H9 (cell line): Measurements from ENCODE around the gene RALGPS2. TPM values are rescaled to one million over a fixed set of nuclear protein-coding genes. Genes with fewer than 3 reads are reported as not detected.

Experiments
- DNase-seq: peaks from one replicate; pipeline ENCODE4 v3.0.0-alpha.2; 2017
- H2AFZ ChIP-seq: one replicate; pipeline ENCODE4 v1.6.1; 2013; ENCODE audit warnings: mild to moderate bottlenecking, low read length, control low read depth, moderate library complexity
- H2AK5ac ChIP-seq: 2 replicates; pipeline ENCODE4 v1.6.1; 2013; ENCODE audit warnings: low read length, control low read depth, mixed read lengths; ENCODE audit not compliant: insufficient read length
- H2BK120ac ChIP-seq: one replicate; pipeline ENCODE4 v1.6.1; 2013; ENCODE audit warnings: low read depth, mild to moderate bottlenecking, low read length, control low read depth, inconsistent platforms; ENCODE audit not compliant: poor library complexity, severe bottlenecking
- H2BK12ac ChIP-seq: 2 replicates; pipeline ENCODE4 v1.6.1; 2013; ENCODE audit warnings: low read length, control low read depth, mixed read lengths, low read depth; ENCODE audit not compliant: insufficient read length
- H2BK15ac ChIP-seq: 2 replicates; pipeline ENCODE4 v1.6.1; 2013; ENCODE audit warnings: low read depth, low read length, control low read depth
- H2BK20ac ChIP-seq: one replicate; pipeline ENCODE4 v1.6.1; 2013; ENCODE audit warnings: low read depth, mild to moderate bottlenecking, low read length, control low read depth, inconsistent platforms; ENCODE audit not compliant: poor library complexity, severe bottlenecking
- H2BK5ac ChIP-seq: 2 replicates; pipeline ENCODE4 v1.6.1; 2013; ENCODE audit warnings: low read length, control low read depth, mixed read lengths; ENCODE audit not compliant: insufficient read length
- H3K14ac ChIP-seq: 2 replicates; pipeline ENCODE4 v1.6.1; 2013; ENCODE audit warnings: low read length, control low read depth; ENCODE audit not compliant: insufficient read depth
- H3K18ac ChIP-seq: 2 replicates; pipeline ENCODE4 v1.6.1; 2013; ENCODE audit warnings: low read depth, mild to moderate bottlenecking, mixed read lengths, low read length, control low read depth; ENCODE audit not compliant: insufficient read length
- H3K23ac ChIP-seq: 2 replicates; pipeline ENCODE4 v1.6.1; 2013; ENCODE audit warnings: low read length, control low read depth, mixed read lengths, low read depth; ENCODE audit not compliant: insufficient read length
- H3K23me2 ChIP-seq: 2 replicates; pipeline ENCODE4 v1.6.1; 2013; ENCODE audit warnings: low read depth, mild to moderate bottlenecking, mixed read lengths, low read length, control low read depth; ENCODE audit not compliant: insufficient read length, poor library complexity, severe bottlenecking
- H3K27ac ChIP-seq: 2 replicates; pipeline ENCODE4 v1.5.1; 2013; ENCODE audit warnings: low read length, control low read depth, mixed read lengths, low read depth; ENCODE audit not compliant: insufficient read length
- H3K27me3 ChIP-seq: 2 replicates; pipeline ENCODE4 v1.6.1; 2013; ENCODE audit warnings: low read length, control low read depth, inconsistent platforms; ENCODE audit not compliant: insufficient read depth
- H3K4ac ChIP-seq: 2 replicates; pipeline ENCODE4 v1.6.1; 2013; ENCODE audit warnings: low read depth, mild to moderate bottlenecking, control low read depth, inconsistent platforms, low read length, moderate library complexity
- H3K4me1 ChIP-seq: 2 replicates; pipeline ENCODE4 v1.6.1; 2013; ENCODE audit warnings: low read length, control low read depth, inconsistent platforms; ENCODE audit not compliant: insufficient read depth
- H3K4me2 ChIP-seq: 2 replicates; pipeline ENCODE4 v1.6.1; 2013; ENCODE audit warnings: low read length, control low read depth, mixed read lengths; ENCODE audit not compliant: insufficient read length, insufficient read depth
- H3K56ac ChIP-seq: 2 replicates; pipeline ENCODE4 v1.6.1; 2013; ENCODE audit warnings: low read depth, mild to moderate bottlenecking, mixed read lengths, low read length, control low read depth; ENCODE audit not compliant: insufficient read length
- H3K79me1 ChIP-seq: 2 replicates; pipeline ENCODE4 v1.6.1; 2013; ENCODE audit warnings: low read depth, mild to moderate bottlenecking, moderate library complexity, low read length, control low read depth, inconsistent platforms; ENCODE audit not compliant: insufficient read depth, poor library complexity, severe bottlenecking
- H3K79me2 ChIP-seq: 2 replicates; pipeline ENCODE4 v1.6.1; 2013; ENCODE audit warnings: low read length, control low read depth, inconsistent platforms; ENCODE audit not compliant: insufficient read depth
- H3K9ac ChIP-seq: 2 replicates; pipeline ENCODE4 v1.6.1; 2013; ENCODE audit warnings: low read length, control low read depth, mixed read lengths; ENCODE audit not compliant: insufficient read length; ENCODE audit errors: extremely low read depth
- H3K9me3 ChIP-seq: one replicate; pipeline ENCODE4 v1.6.1; 2013; ENCODE audit warnings: low read depth, low read length, inconsistent platforms; ENCODE audit not compliant: control insufficient read depth
- H3T11ph ChIP-seq: one replicate; pipeline ENCODE4 v1.6.1; 2013; ENCODE audit warnings: mild to moderate bottlenecking, low read length, control low read depth, inconsistent platforms
- H4K20me1 ChIP-seq: one replicate; pipeline ENCODE4 v1.6.1; 2013; ENCODE audit not compliant: control insufficient read depth, insufficient read length, insufficient read depth
- H4K5ac ChIP-seq: 2 replicates; pipeline ENCODE4 v1.6.1; 2013; ENCODE audit warnings: low read depth, mild to moderate bottlenecking, mixed read lengths, low read length, control low read depth; ENCODE audit not compliant: insufficient read length
- H4K8ac ChIP-seq: replicated peaks from 2 replicates; pipeline ENCODE4 v1.6.1; 2013; ENCODE audit warnings: low read length, control low read depth, mixed read lengths, low read depth; ENCODE audit not compliant: insufficient read length
- H4K91ac ChIP-seq: 2 replicates; pipeline ENCODE4 v1.6.1; 2013; ENCODE audit warnings: low read depth, mild to moderate bottlenecking, moderate library complexity, mixed read lengths, low read length, control low read depth; ENCODE audit not compliant: insufficient read length
- H3K27ac Mint-ChIP-seq, 3 experiments: 2 replicates in 2 of 3; 3 replicates in 1 of 3; pipeline ENCODE4 v1.8.0; 2020 to 2021; ENCODE audit warnings: mixed read lengths in 3 of 3, mild to moderate bottlenecking in 1 of 3, moderate library complexity in 1 of 3
- H3K27me3 Mint-ChIP-seq: 2 replicates; pipeline ENCODE4 v1.8.0; 2021; ENCODE audit warnings: low read depth, mild to moderate bottlenecking, moderate library complexity, mixed read lengths
- H3K36me3 Mint-ChIP-seq, 3 experiments: 2 replicates in 2 of 3; 3 replicates in 1 of 3; pipeline ENCODE4 v1.8.0; 2020 to 2021; ENCODE audit warnings: low read depth in 3 of 3, mixed read lengths in 3 of 3; ENCODE audit not compliant: insufficient read depth in 1 of 3
- H3K4me1 Mint-ChIP-seq, 2 experiments: 2 replicates each; pipeline ENCODE4 v1.8.0; 2020; ENCODE audit warnings: mixed read lengths in 2 of 2
- H3K4me3 Mint-ChIP-seq, 2 experiments: 2 replicates in 1 of 2; 3 replicates in 1 of 2; pipeline ENCODE4 v1.8.0; 2020 to 2021; ENCODE audit warnings: mild to moderate bottlenecking in 2 of 2, mixed read lengths in 2 of 2, moderate library complexity in 1 of 2
- H3K9me3 Mint-ChIP-seq, 2 experiments: 2 replicates in 1 of 2; 3 replicates in 1 of 2; pipeline ENCODE4 v1.8.0; 2020; ENCODE audit warnings: mild to moderate bottlenecking in 2 of 2, mixed read lengths in 2 of 2, moderate library complexity in 1 of 2
- CTCF ChIP-seq: fragments of 200-600 bp; sonication (generic); conservative IDR thresholded peaks from 3 replicates; pipeline ENCODE4 v1.8.0; 2021; ENCODE audit warnings: antibody characterized with exemption, mild to moderate bottlenecking
- WGBS: extraction: QIAGEN DNeasy Blood & Tissue Kit; methylation state at CpG from one replicate; pipeline ENCODE4 v1.1.7; 2013; ENCODE audit warnings: missing lambda C conversion rate, low lambda C conversion rate, mixed read lengths; ENCODE audit not compliant: insufficient read length; ENCODE audit errors: extremely low coverage; 5-methylcytosine and 5-hydroxymethylcytosine counted together
- total RNA-seq: library from RNA; stranded (reverse); gene quantifications from 2 replicates; pipeline ENCODE4 v1.2.1, GENCODE V29; 2021

RALGPS2 gene
- total RNA-seq, 1 experiment from 2014 or later, result 32.6 TPM

- H3K9me3 Mint-ChIP-seq, result no peaks in the 10 kb centered on the region
Measured at GRCh38 chr1:178784131-178784536, 59.1 kb downstream of the RALGPS2 start.

More at GRCh38 chr1:178784131-178784536, 59.1 kb downstream of the RALGPS2 start:
- Histone ChIP-seq H3K23ac (no peak overlapping the region), H3K27ac (no peak overlapping the region), H3K56ac (no peak overlapping the region), H2BK15ac (no peak overlapping the region), H2BK120ac (no peak overlapping the region), H3K14ac (no peak overlapping the region), H4K20me1 (no peaks in the 10 kb centered on the region), H3K9me3 (no peaks in the 10 kb centered on the region), H3K4ac (no peak overlapping the region), H2BK20ac (no peak overlapping the region), H3K9ac (no peak overlapping the region), H3K79me2 (no peaks in the 10 kb centered on the region), H3K4me2 (no peak overlapping the region), H3T11ph (no peak overlapping the region), H4K91ac (no peak overlapping the region), H2AK5ac (no peak overlapping the region), H2AFZ (no peak overlapping the region), H3K79me1 (no peaks in the 10 kb centered on the region), H4K8ac (no peak overlapping the region), H4K5ac (no peak overlapping the region), H3K23me2 (no peaks in the 10 kb centered on the region), H2BK12ac (no peak overlapping the region), H3K4me1 (no peaks in the 10 kb centered on the region), H3K18ac (no peak overlapping the region), H3K27me3 (no peaks in the 10 kb centered on the region), H2BK5ac (no peak overlapping the region)
- peaks cover 3 to 15% (median 10%) of the 10 kb centered on the region in 3 experiments; a peak in 6 of 7 replicates for H3K36me3 Mint-ChIP-seq
- no peak for DNase-seq
- TF ChIP-seq CTCF, result no peak
- H3K27me3 Mint-ChIP-seq, result no peaks in the 10 kb centered on the region
- H3K4me3 Mint-ChIP-seq, result no peak overlapping the region
- peaks cover 8% of the 10 kb centered on the region in 2 experiments for H3K4me1 Mint-ChIP-seq
- WGBS, result no CpG with 5 or more reads among the region's 2 CpGs
- no peak overlapping the region for H3K27ac Mint-ChIP-seq
